K562 (cell line): ENCODE results near the gene MTCH2. TPM values are rescaled to one million over a fixed set of nuclear protein-coding genes. Genes with fewer than 3 reads are reported as not detected.

Experiments used
- BHLHE40 ChIP-seq: IDR thresholded peaks from 2 replicates; pipeline ENCODE4 v1.6.1; 2011; ENCODE audit warnings: low read length, improper control_type of control experiment
- CTBP1 ChIP-seq: fragments of 450-650 bp; IDR thresholded peaks from 2 replicates; pipeline ENCODE4 v1.6.1; 2016; ENCODE audit warnings: borderline replicate concordance
- E2F4 ChIP-seq: sonication (generic); formaldehyde crosslinking; IDR thresholded peaks from 2 replicates; pipeline ENCODE4 v1.8.0; 2022; ENCODE audit warnings: mild to moderate bottlenecking, low read depth, missing genetic modification reagents
- FOXO4 ChIP-seq: fragments of 450-650 bp; formaldehyde crosslinking; IDR thresholded peaks from 2 replicates; pipeline ENCODE4 v1.4.0; 2020; ENCODE audit warnings: mild to moderate bottlenecking, moderate library complexity
- GABPA ChIP-seq: fragments of 200-800 bp; sonication (Bioruptor generic); conservative IDR thresholded peaks from 2 replicates; pipeline ENCODE4 v1.6.1; 2016; ENCODE audit warnings: low read depth, missing genetic modification characterization, missing compliant biosample characterization
- HINFP ChIP-seq: fragments of 450-650 bp; conservative IDR thresholded peaks from 2 replicates; pipeline ENCODE4 v1.6.1; 2016; ENCODE audit warnings: missing genetic modification characterization, low read depth, mild to moderate bottlenecking, control low read depth, missing compliant biosample characterization
- IRF2 ChIP-seq: sonication (generic); formaldehyde crosslinking; IDR thresholded peaks from 2 replicates; pipeline ENCODE4 v1.8.1; 2022; ENCODE audit warnings: mild to moderate bottlenecking, missing genetic modification reagents
- KDM4B ChIP-seq, 2 experiments: fragments of 450-650 bp in 1 of 2; sonication (generic) in 1 of 2; IDR thresholded peaks; 2 replicates each; pipeline ENCODE4 v1.6.1; 2016 to 2017; ENCODE audit warnings: borderline replicate concordance in 2 of 2, antibody characterized with exemption in 1 of 2, low read depth in 1 of 2, mild to moderate bottlenecking in 1 of 2
- KLF13 ChIP-seq: fragments of 450-650 bp; IDR thresholded peaks from 2 replicates; pipeline ENCODE4 v1.6.1; 2016; ENCODE audit warnings: missing genetic modification characterization, low read depth, mild to moderate bottlenecking, missing compliant biosample characterization, moderate library complexity, borderline replicate concordance
- RBM17 ChIP-seq: fragments of 200-400 bp; formaldehyde crosslinking; IDR thresholded peaks from 2 replicates; pipeline ENCODE4 v1.6.1; 2017; ENCODE audit warnings: low read depth, mild to moderate bottlenecking, low read length, borderline replicate concordance
- RHOXF2B ChIP-seq: fragments of 250-450 bp; sonication (Bioruptor Pico); conservative IDR thresholded peaks from 2 replicates; pipeline ENCODE4 v1.5.1; 2021
- WHSC1 ChIP-seq: IDR thresholded peaks from one replicate; pipeline ENCODE4 v1.6.1; 2012; ENCODE audit warnings: low read length, control low read depth, inconsistent platforms
- ZEB2 ChIP-seq: fragments of 450-650 bp; IDR thresholded peaks from 2 replicates; pipeline ENCODE4 v1.6.1; 2016
- ZNF140 ChIP-seq: fragments of 250-450 bp; sonication (Bioruptor Pico); IDR thresholded peaks from 2 replicates; pipeline ENCODE4 v1.8.0; 2021; ENCODE audit warnings: moderate library complexity, mild to moderate bottlenecking, inconsistent platforms
- ZNF212 ChIP-seq: fragments of 450-650 bp; formaldehyde crosslinking; IDR thresholded peaks from 2 replicates; pipeline ENCODE4 v1.4.0; 2020; ENCODE audit warnings: mild to moderate bottlenecking
- ZNF253 ChIP-seq: fragments of 250-450 bp; sonication (Bioruptor Pico); conservative IDR thresholded peaks from 2 replicates; pipeline ENCODE4 v1.6.1; 2021; ENCODE audit warnings: mild to moderate bottlenecking
- polyA plus RNA-seq, 8 experiments: library from polyadenylated mRNA; depleted of rRNA in 4 of 8; stranded (reverse) in 5 of 8; unstranded in 3 of 8; fragments of >200 nt; fragmentation: Nextera tagmentation in 2 of 8; fragmentation: Illumina TruSeq in 1 of 8; extraction: Ambion mirVana in 2 of 8; extraction: Trizol in 1 of 8; gene quantifications; 2 replicates each; pipeline versions ENCODE4 v1.2.1 to v1.2.3, GENCODE V29; 2011 to 2014; ENCODE audit warnings: inconsistent platforms in 1 of 8, missing spikeins in 1 of 8
- total RNA-seq, 7 experiments: library from RNA; depleted of rRNA in 6 of 7; stranded (reverse); fragments of >200 nt in 6 of 7; fragmentation: Illumina TruSeq in 2 of 7; extraction: Trizol in 2 of 7; gene quantifications; 2 replicates each; pipeline versions ENCODE4 v1.2.1 to v1.2.3, GENCODE V29; 2011 to 2021; ENCODE audit warnings: low replicate concordance in 1 of 7
- TF ChIP-seq, protein P1 (sequence below): fragments of 200-400 bp; formaldehyde crosslinking; IDR thresholded peaks from 2 replicates; pipeline ENCODE4 v1.6.1; 2017; ENCODE audit warnings: mild to moderate bottlenecking, low read depth, low read length, moderate library complexity
- TF ChIP-seq, protein P2 (sequence below): fragments of 250-450 bp; sonication (Bioruptor Pico); IDR thresholded peaks from 2 replicates; pipeline ENCODE4 v1.9.0; 2021; ENCODE audit warnings: mild to moderate bottlenecking

MTCH2 gene
- total and polyA plus RNA-seq, 9 of the 15 experiments (the other 6 are each of a cell fraction or from before 2014, with no cell fraction given): 95.4 to 620 (median 198) TPM

DNA sequence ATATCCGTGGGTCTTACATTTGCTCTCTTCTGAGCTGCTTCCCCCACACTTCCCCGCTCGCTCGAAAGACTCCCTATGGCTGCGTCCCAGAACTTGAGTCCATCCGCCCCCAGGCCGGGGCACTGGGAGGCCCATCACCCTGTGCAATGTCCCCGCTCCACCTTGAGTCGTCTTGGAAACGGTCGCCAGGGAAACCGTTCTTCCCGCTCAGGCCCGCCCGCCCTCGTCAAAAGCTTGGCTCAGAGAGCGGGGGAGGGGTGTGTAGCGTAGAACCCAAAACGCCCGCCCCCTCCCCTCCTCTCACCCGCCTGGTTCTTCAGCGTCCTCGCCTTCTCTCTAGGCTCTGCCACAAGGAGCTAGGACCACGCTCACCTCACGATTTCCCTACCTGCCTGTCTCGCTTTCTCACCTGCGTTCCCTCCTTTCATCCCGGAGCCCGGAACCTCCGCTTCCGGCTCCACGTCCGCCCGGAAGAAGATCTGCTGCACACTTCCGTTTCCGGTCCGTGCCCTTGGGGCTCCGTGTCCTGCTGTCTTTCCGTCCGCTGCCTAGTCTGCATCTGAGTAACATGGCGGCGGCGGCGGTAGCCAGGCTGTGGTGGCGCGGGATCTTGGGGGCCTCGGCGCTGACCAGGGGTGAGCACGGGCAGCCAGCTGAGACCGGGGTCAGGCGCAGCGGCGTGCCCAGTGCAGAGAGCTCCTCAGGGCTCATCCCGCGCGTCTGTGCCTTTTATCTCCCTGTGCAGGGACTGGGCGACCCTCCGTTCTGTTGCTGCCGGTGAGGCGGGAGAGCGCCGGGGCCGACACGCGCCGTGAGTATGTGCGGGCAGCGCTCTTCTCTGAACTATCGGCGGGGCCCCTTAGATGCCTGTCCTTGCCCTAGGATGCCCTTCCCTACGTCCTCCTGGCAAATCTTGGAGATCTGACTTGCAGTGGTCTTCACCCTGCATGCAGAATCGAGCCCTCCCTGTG lies 63.5 kb downstream of the MTCH2 start, which contains the start of the genes KBTBD4 and NDUFS3 (continued):
- TF ChIP-seq, protein P1, sequence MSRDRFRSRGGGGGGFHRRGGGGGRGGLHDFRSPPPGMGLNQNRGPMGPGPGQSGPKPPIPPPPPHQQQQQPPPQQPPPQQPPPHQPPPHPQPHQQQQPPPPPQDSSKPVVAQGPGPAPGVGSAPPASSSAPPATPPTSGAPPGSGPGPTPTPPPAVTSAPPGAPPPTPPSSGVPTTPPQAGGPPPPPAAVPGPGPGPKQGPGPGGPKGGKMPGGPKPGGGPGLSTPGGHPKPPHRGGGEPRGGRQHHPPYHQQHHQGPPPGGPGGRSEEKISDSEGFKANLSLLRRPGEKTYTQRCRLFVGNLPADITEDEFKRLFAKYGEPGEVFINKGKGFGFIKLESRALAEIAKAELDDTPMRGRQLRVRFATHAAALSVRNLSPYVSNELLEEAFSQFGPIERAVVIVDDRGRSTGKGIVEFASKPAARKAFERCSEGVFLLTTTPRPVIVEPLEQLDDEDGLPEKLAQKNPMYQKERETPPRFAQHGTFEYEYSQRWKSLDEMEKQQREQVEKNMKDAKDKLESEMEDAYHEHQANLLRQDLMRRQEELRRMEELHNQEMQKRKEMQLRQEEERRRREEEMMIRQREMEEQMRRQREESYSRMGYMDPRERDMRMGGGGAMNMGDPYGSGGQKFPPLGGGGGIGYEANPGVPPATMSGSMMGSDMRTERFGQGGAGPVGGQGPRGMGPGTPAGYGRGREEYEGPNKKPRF: no peak
- peak; percentile 56; the same call in 1 of the 2 replicates for TF ChIP-seq RHOXF2B (CRISPR knock-in tag)
- TF ChIP-seq ZEB2: peak; percentile 100
- TF ChIP-seq BHLHE40: 0 out of 2 replicates have a peak, but pooled peaks have one; percentile 6
- no peak for TF ChIP-seq ZNF212
- no peak for TF ChIP-seq E2F4 (CRISPR knock-in tag)
- TF ChIP-seq KLF13 (tag): peak; percentile 81
- no peak for TF ChIP-seq ZNF253 (CRISPR knock-in tag)
- TF ChIP-seq WHSC1: no peak
- peak; percentile 100 for TF ChIP-seq GABPA (tag)
- TF ChIP-seq KDM4B (IDR thresholded peaks at IDR 0.05; ENCODE audit: borderline replicate concordance in 2 of 2, low read depth in 1 of 2): peak in 1 of 2 experiments; percentile 100; a peak in 2 of 4 replicates
- no peak for TF ChIP-seq FOXO4 (CRISPR knock-in tag)
- peak; percentile 97 for TF ChIP-seq CTBP1
- no peak for TF ChIP-seq RBM17
- peak; percentile 84 for TF ChIP-seq HINFP (tag)
- no peak for TF ChIP-seq ZNF140 (CRISPR knock-in tag)
- TF ChIP-seq IRF2 (CRISPR knock-in tag): no peak
- TF ChIP-seq, protein P2, sequence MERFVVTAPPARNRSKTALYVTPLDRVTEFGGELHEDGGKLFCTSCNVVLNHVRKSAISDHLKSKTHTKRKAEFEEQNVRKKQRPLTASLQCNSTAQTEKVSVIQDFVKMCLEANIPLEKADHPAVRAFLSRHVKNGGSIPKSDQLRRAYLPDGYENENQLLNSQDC (CRISPR knock-in tag): peak; percentile 83; the same call in 1 of the 2 replicates
